SU-DHL-6 (cell line): ENCODE results near the gene LIMCH1.

Source experiments
- EZH2phosphoT487 ChIP-seq: fragments of 200-600 bp; sonication (generic), shearing (Covaris generic); conservative IDR thresholded peaks from 2 replicates; pipeline ENCODE4 v1.6.1; 2018; ENCODE audit warnings: mild to moderate bottlenecking, antibody characterized with exemption, low read length, moderate library complexity, mixed read lengths
- TF ChIP-seq, protein P1 (sequence below): fragments of 200-600 bp; sonication (generic); IDR thresholded peaks from one replicate; pipeline ENCODE4 v1.5.1; 2017; ENCODE audit warnings: antibody characterized with exemption, mild to moderate bottlenecking, low read length, moderate library complexity; ENCODE audit not compliant: insufficient read depth, poor library complexity, severe bottlenecking

DNA sequence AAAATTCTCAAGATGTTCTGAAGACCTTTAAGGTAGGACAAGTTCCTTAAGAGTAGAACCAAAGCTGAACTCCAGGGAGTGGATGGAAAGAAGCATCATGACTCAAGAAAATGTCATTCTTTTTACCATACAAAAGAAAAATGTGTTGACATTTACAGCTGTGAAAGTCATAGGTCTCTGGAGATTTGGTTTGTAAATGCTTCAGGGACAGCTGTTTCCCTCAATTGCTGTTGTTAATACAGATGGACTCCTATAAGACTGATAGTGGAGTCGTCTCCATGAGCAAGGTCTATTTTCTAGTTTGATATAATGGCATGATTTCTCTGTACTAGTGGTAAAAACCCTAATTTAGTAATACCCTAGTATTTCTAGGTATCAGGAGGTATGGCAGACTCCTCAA is 108.9 kb downstream of the LIMCH1 start:
- TF ChIP-seq, protein P1, sequence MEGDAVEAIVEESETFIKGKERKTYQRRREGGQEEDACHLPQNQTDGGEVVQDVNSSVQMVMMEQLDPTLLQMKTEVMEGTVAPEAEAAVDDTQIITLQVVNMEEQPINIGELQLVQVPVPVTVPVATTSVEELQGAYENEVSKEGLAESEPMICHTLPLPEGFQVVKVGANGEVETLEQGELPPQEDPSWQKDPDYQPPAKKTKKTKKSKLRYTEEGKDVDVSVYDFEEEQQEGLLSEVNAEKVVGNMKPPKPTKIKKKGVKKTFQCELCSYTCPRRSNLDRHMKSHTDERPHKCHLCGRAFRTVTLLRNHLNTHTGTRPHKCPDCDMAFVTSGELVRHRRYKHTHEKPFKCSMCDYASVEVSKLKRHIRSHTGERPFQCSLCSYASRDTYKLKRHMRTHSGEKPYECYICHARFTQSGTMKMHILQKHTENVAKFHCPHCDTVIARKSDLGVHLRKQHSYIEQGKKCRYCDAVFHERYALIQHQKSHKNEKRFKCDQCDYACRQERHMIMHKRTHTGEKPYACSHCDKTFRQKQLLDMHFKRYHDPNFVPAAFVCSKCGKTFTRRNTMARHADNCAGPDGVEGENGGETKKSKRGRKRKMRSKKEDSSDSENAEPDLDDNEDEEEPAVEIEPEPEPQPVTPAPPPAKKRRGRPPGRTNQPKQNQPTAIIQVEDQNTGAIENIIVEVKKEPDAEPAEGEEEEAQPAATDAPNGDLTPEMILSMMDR: no peak
- TF ChIP-seq EZH2phosphoT487: no peak
